H9 (cell line): ENCODE results near the gene SSBP2. TPM values are rescaled to one million over a fixed set of nuclear protein-coding genes. Genes with fewer than 3 reads are reported as not detected.

Experiments used
- DNase-seq: peaks from one replicate; pipeline ENCODE4 v3.0.0-alpha.2; 2017
- H2AFZ ChIP-seq: one replicate; pipeline ENCODE4 v1.6.1; 2013; ENCODE audit warnings: mild to moderate bottlenecking, low read length, control low read depth, moderate library complexity
- H2AK5ac ChIP-seq: 2 replicates; pipeline ENCODE4 v1.6.1; 2013; ENCODE audit warnings: low read length, control low read depth, mixed read lengths; ENCODE audit not compliant: insufficient read length
- H2BK120ac ChIP-seq: one replicate; pipeline ENCODE4 v1.6.1; 2013; ENCODE audit warnings: low read depth, mild to moderate bottlenecking, low read length, control low read depth, inconsistent platforms; ENCODE audit not compliant: poor library complexity, severe bottlenecking
- H2BK12ac ChIP-seq: 2 replicates; pipeline ENCODE4 v1.6.1; 2013; ENCODE audit warnings: low read length, control low read depth, mixed read lengths, low read depth; ENCODE audit not compliant: insufficient read length
- H2BK15ac ChIP-seq: 2 replicates; pipeline ENCODE4 v1.6.1; 2013; ENCODE audit warnings: low read depth, low read length, control low read depth
- H2BK20ac ChIP-seq: one replicate; pipeline ENCODE4 v1.6.1; 2013; ENCODE audit warnings: low read depth, mild to moderate bottlenecking, low read length, control low read depth, inconsistent platforms; ENCODE audit not compliant: poor library complexity, severe bottlenecking
- H2BK5ac ChIP-seq: 2 replicates; pipeline ENCODE4 v1.6.1; 2013; ENCODE audit warnings: low read length, control low read depth, mixed read lengths; ENCODE audit not compliant: insufficient read length
- H3K14ac ChIP-seq: 2 replicates; pipeline ENCODE4 v1.6.1; 2013; ENCODE audit warnings: low read length, control low read depth; ENCODE audit not compliant: insufficient read depth
- H3K18ac ChIP-seq: 2 replicates; pipeline ENCODE4 v1.6.1; 2013; ENCODE audit warnings: low read depth, mild to moderate bottlenecking, mixed read lengths, low read length, control low read depth; ENCODE audit not compliant: insufficient read length
- H3K23ac ChIP-seq: 2 replicates; pipeline ENCODE4 v1.6.1; 2013; ENCODE audit warnings: low read length, control low read depth, mixed read lengths, low read depth; ENCODE audit not compliant: insufficient read length
- H3K23me2 ChIP-seq: 2 replicates; pipeline ENCODE4 v1.6.1; 2013; ENCODE audit warnings: low read depth, mild to moderate bottlenecking, mixed read lengths, low read length, control low read depth; ENCODE audit not compliant: insufficient read length, poor library complexity, severe bottlenecking
- H3K27ac ChIP-seq: 2 replicates; pipeline ENCODE4 v1.5.1; 2013; ENCODE audit warnings: low read length, control low read depth, mixed read lengths, low read depth; ENCODE audit not compliant: insufficient read length
- H3K27me3 ChIP-seq: 2 replicates; pipeline ENCODE4 v1.6.1; 2013; ENCODE audit warnings: low read length, control low read depth, inconsistent platforms; ENCODE audit not compliant: insufficient read depth
- H3K4ac ChIP-seq: 2 replicates; pipeline ENCODE4 v1.6.1; 2013; ENCODE audit warnings: low read depth, mild to moderate bottlenecking, control low read depth, inconsistent platforms, low read length, moderate library complexity
- H3K4me1 ChIP-seq: 2 replicates; pipeline ENCODE4 v1.6.1; 2013; ENCODE audit warnings: low read length, control low read depth, inconsistent platforms; ENCODE audit not compliant: insufficient read depth
- H3K4me2 ChIP-seq: 2 replicates; pipeline ENCODE4 v1.6.1; 2013; ENCODE audit warnings: low read length, control low read depth, mixed read lengths; ENCODE audit not compliant: insufficient read length, insufficient read depth
- H3K56ac ChIP-seq: 2 replicates; pipeline ENCODE4 v1.6.1; 2013; ENCODE audit warnings: low read depth, mild to moderate bottlenecking, mixed read lengths, low read length, control low read depth; ENCODE audit not compliant: insufficient read length
- H3K79me1 ChIP-seq: 2 replicates; pipeline ENCODE4 v1.6.1; 2013; ENCODE audit warnings: low read depth, mild to moderate bottlenecking, moderate library complexity, low read length, control low read depth, inconsistent platforms; ENCODE audit not compliant: insufficient read depth, poor library complexity, severe bottlenecking
- H3K79me2 ChIP-seq: 2 replicates; pipeline ENCODE4 v1.6.1; 2013; ENCODE audit warnings: low read length, control low read depth, inconsistent platforms; ENCODE audit not compliant: insufficient read depth
- H3K9ac ChIP-seq: 2 replicates; pipeline ENCODE4 v1.6.1; 2013; ENCODE audit warnings: low read length, control low read depth, mixed read lengths; ENCODE audit not compliant: insufficient read length; ENCODE audit errors: extremely low read depth
- H3K9me3 ChIP-seq: one replicate; pipeline ENCODE4 v1.6.1; 2013; ENCODE audit warnings: low read depth, low read length, inconsistent platforms; ENCODE audit not compliant: control insufficient read depth
- H3T11ph ChIP-seq: one replicate; pipeline ENCODE4 v1.6.1; 2013; ENCODE audit warnings: mild to moderate bottlenecking, low read length, control low read depth, inconsistent platforms
- H4K20me1 ChIP-seq: one replicate; pipeline ENCODE4 v1.6.1; 2013; ENCODE audit not compliant: control insufficient read depth, insufficient read length, insufficient read depth
- H4K5ac ChIP-seq: 2 replicates; pipeline ENCODE4 v1.6.1; 2013; ENCODE audit warnings: low read depth, mild to moderate bottlenecking, mixed read lengths, low read length, control low read depth; ENCODE audit not compliant: insufficient read length
- H4K8ac ChIP-seq: replicated peaks from 2 replicates; pipeline ENCODE4 v1.6.1; 2013; ENCODE audit warnings: low read length, control low read depth, mixed read lengths, low read depth; ENCODE audit not compliant: insufficient read length
- H4K91ac ChIP-seq: 2 replicates; pipeline ENCODE4 v1.6.1; 2013; ENCODE audit warnings: low read depth, mild to moderate bottlenecking, moderate library complexity, mixed read lengths, low read length, control low read depth; ENCODE audit not compliant: insufficient read length
- H3K27ac Mint-ChIP-seq, 3 experiments: 2 replicates in 2 of 3; 3 replicates in 1 of 3; pipeline ENCODE4 v1.8.0; 2020 to 2021; ENCODE audit warnings: mixed read lengths in 3 of 3, mild to moderate bottlenecking in 1 of 3, moderate library complexity in 1 of 3
- H3K27me3 Mint-ChIP-seq: 2 replicates; pipeline ENCODE4 v1.8.0; 2021; ENCODE audit warnings: low read depth, mild to moderate bottlenecking, moderate library complexity, mixed read lengths
- H3K36me3 Mint-ChIP-seq, 3 experiments: 2 replicates in 2 of 3; 3 replicates in 1 of 3; pipeline ENCODE4 v1.8.0; 2020 to 2021; ENCODE audit warnings: low read depth in 3 of 3, mixed read lengths in 3 of 3; ENCODE audit not compliant: insufficient read depth in 1 of 3
- H3K4me1 Mint-ChIP-seq, 2 experiments: 2 replicates each; pipeline ENCODE4 v1.8.0; 2020; ENCODE audit warnings: mixed read lengths in 2 of 2
- H3K4me3 Mint-ChIP-seq, 2 experiments: 2 replicates in 1 of 2; 3 replicates in 1 of 2; pipeline ENCODE4 v1.8.0; 2020 to 2021; ENCODE audit warnings: mild to moderate bottlenecking in 2 of 2, mixed read lengths in 2 of 2, moderate library complexity in 1 of 2
- H3K9me3 Mint-ChIP-seq, 2 experiments: 2 replicates in 1 of 2; 3 replicates in 1 of 2; pipeline ENCODE4 v1.8.0; 2020; ENCODE audit warnings: mild to moderate bottlenecking in 2 of 2, mixed read lengths in 2 of 2, moderate library complexity in 1 of 2
- WGBS: extraction: QIAGEN DNeasy Blood & Tissue Kit; methylation state at CpG from one replicate; pipeline ENCODE4 v1.1.7; 2013; ENCODE audit warnings: missing lambda C conversion rate, low lambda C conversion rate, mixed read lengths; ENCODE audit not compliant: insufficient read length; ENCODE audit errors: extremely low coverage; 5-methylcytosine and 5-hydroxymethylcytosine counted together
- total RNA-seq: library from RNA; stranded (reverse); gene quantifications from 2 replicates; pipeline ENCODE4 v1.2.1, GENCODE V29; 2021
- TF ChIP-seq, protein P1 (sequence below): fragments of 200-600 bp; sonication (generic); conservative IDR thresholded peaks from 3 replicates; pipeline ENCODE4 v1.8.0; 2021; ENCODE audit warnings: antibody characterized with exemption, mild to moderate bottlenecking

SSBP2 gene
- total RNA-seq, 1 experiment from 2014 or later: 35.6 TPM

- no peak overlapping the region for H3K4ac ChIP-seq
- no peak overlapping the region for H3K4me2 ChIP-seq
- H4K8ac ChIP-seq: no peak overlapping the region
- H3K9me3 ChIP-seq: no peaks in the 10 kb centered on the region
- TF ChIP-seq, protein P1, sequence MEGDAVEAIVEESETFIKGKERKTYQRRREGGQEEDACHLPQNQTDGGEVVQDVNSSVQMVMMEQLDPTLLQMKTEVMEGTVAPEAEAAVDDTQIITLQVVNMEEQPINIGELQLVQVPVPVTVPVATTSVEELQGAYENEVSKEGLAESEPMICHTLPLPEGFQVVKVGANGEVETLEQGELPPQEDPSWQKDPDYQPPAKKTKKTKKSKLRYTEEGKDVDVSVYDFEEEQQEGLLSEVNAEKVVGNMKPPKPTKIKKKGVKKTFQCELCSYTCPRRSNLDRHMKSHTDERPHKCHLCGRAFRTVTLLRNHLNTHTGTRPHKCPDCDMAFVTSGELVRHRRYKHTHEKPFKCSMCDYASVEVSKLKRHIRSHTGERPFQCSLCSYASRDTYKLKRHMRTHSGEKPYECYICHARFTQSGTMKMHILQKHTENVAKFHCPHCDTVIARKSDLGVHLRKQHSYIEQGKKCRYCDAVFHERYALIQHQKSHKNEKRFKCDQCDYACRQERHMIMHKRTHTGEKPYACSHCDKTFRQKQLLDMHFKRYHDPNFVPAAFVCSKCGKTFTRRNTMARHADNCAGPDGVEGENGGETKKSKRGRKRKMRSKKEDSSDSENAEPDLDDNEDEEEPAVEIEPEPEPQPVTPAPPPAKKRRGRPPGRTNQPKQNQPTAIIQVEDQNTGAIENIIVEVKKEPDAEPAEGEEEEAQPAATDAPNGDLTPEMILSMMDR: no peak
- Mint-ChIP-seq H3K27me3 (no peaks in the 10 kb centered on the region), H3K36me3 (no peaks in the 10 kb centered on the region), H3K9me3 (no peaks in the 10 kb centered on the region), H3K4me1 (peaks cover 6 to 18% of the 10 kb centered on the region in 2 experiments), H3K4me3 (no peak overlapping the region), H3K27ac (no peak overlapping the region; a peak in 1 of 7 replicates)
- no peak for DNase-seq
- no CpG with 5 or more reads among the region's 3 CpGs for whole genome bisulfite sequencing
- H3K9ac ChIP-seq: no peak overlapping the region
- no peaks in the 10 kb centered on the region for H3K79me2 ChIP-seq
- H4K20me1 ChIP-seq: no peaks in the 10 kb centered on the region
- H3K79me1 ChIP-seq: no peaks in the 10 kb centered on the region
- H4K5ac ChIP-seq: no peak overlapping the region
- no peak overlapping the region for H4K91ac ChIP-seq
- H3K27me3 ChIP-seq: no peaks in the 10 kb centered on the region
- H3K18ac ChIP-seq: no peak overlapping the region
- no peak overlapping the region for H2BK20ac ChIP-seq
- H3K23ac ChIP-seq: no peak overlapping the region
- H3K27ac ChIP-seq: no peak overlapping the region
- H2BK120ac ChIP-seq: no peak overlapping the region
- H3K56ac ChIP-seq: no peak overlapping the region
- no peak overlapping the region for H2AFZ ChIP-seq
- no peak overlapping the region for H2AK5ac ChIP-seq
- H3K4me1 ChIP-seq: no peaks in the 10 kb centered on the region
- H2BK5ac ChIP-seq: no peak overlapping the region
- H2BK15ac ChIP-seq: no peak overlapping the region
- no peak overlapping the region for H2BK12ac ChIP-seq
- H3T11ph ChIP-seq: no peak overlapping the region
- H3K23me2 ChIP-seq: no peaks in the 10 kb centered on the region
- no peak overlapping the region for H3K14ac ChIP-seq
Measured at GRCh38 chr5:81728301-81728700, 22.6 kb downstream of the SSBP2 start.
